GM23248 (cell line): ENCODE measurements around the gene SUN1. TPM values are rescaled to one million over a fixed set of nuclear protein-coding genes. Genes with fewer than 3 reads are reported as not detected.
"Not testable (repeated sequence)": the region's sequence is repeated elsewhere in the genome, so short reads cannot be mapped to it uniquely, and the experiment has no call there.

Experiments
- DNase-seq: peaks from one replicate; pipeline ENCODE4 v3.0.0-alpha.2; 2015
- H2AFZ ChIP-seq: fragments of 200-600 bp; sonication (generic); 2 replicates; pipeline ENCODE4 v1.6.1; 2016; ENCODE audit warnings: antibody characterized with exemption
- H3F3A ChIP-seq: fragments of 200-600 bp; sonication (generic); 2 replicates; pipeline ENCODE4 v1.6.1; 2016; ENCODE audit warnings: mild to moderate bottlenecking, antibody characterized with exemption, mixed run types; ENCODE audit not compliant: insufficient read depth
- H3K27ac ChIP-seq: fragments of 200-600 bp; sonication (generic); 2 replicates; pipeline ENCODE4 v1.5.1; 2016; ENCODE audit warnings: mild to moderate bottlenecking
- H3K27me3 ChIP-seq: fragments of 200-600 bp; sonication (generic); replicated peaks from 2 replicates; pipeline ENCODE4 v1.6.1; 2016; ENCODE audit warnings: mild to moderate bottlenecking; ENCODE audit not compliant: insufficient read depth
- H3K36me3 ChIP-seq: fragments of 200-600 bp; sonication (generic); 2 replicates; pipeline ENCODE4 v1.6.1; 2016; ENCODE audit warnings: low read depth, mild to moderate bottlenecking
- H3K4me1 ChIP-seq: fragments of 200-600 bp; sonication (generic); 2 replicates; pipeline ENCODE4 v1.6.1; 2016; ENCODE audit warnings: mild to moderate bottlenecking; ENCODE audit not compliant: insufficient read depth
- H3K4me2 ChIP-seq: fragments of 200-600 bp; sonication (generic); one replicate; pipeline ENCODE4 v1.6.1; 2016; ENCODE audit warnings: mild to moderate bottlenecking; ENCODE audit not compliant: unreplicated experiment
- H3K4me3 ChIP-seq: fragments of 200-600 bp; sonication (generic); 2 replicates; pipeline ENCODE4 v1.5.1; 2016; ENCODE audit warnings: mild to moderate bottlenecking
- H3K79me2 ChIP-seq: fragments of 200-600 bp; sonication (generic); 2 replicates; pipeline ENCODE4 v1.6.1; 2016; ENCODE audit warnings: mild to moderate bottlenecking; ENCODE audit not compliant: insufficient read depth
- H3K9ac ChIP-seq: fragments of 200-600 bp; sonication (generic); 2 replicates; pipeline ENCODE4 v1.6.1; 2016; ENCODE audit warnings: mild to moderate bottlenecking
- H3K9me2 ChIP-seq: fragments of 200-600 bp; sonication (generic); 2 replicates; pipeline ENCODE4 v1.6.1; 2016; ENCODE audit warnings: mixed run types, mild to moderate bottlenecking, moderate library complexity; ENCODE audit not compliant: insufficient read depth
- H3K9me3 ChIP-seq: fragments of 200-600 bp; sonication (generic); one replicate; pipeline ENCODE4 v1.6.1; 2017; ENCODE audit warnings: low read depth
- H4K20me1 ChIP-seq: fragments of 200-600 bp; sonication (generic); 2 replicates; pipeline ENCODE4 v1.6.0; 2016; ENCODE audit not compliant: insufficient read depth
- EZH2 ChIP-seq: fragments of 200-600 bp; sonication (generic); IDR thresholded peaks from 2 replicates; pipeline ENCODE4 v1.6.1; 2018; ENCODE audit warnings: antibody characterized with exemption, mild to moderate bottlenecking; ENCODE audit not compliant: insufficient read depth, poor library complexity, severe bottlenecking
- EZH2phosphoT487 ChIP-seq: fragments of 200-600 bp; sonication (generic); IDR thresholded peaks from 2 replicates; pipeline ENCODE4 v1.6.1; 2018; ENCODE audit warnings: antibody characterized with exemption, moderate library complexity, mild to moderate bottlenecking, low read depth; ENCODE audit not compliant: insufficient read depth
- WGBS, 2 experiments: methylation state at CpG; one replicate each; pipeline ENCODE4 v1.1.6; 2015 to 2017; ENCODE audit warnings: low lambda C conversion rate in 2 of 2, low coverage in 1 of 2; ENCODE audit errors: missing lambda C conversion rate in 2 of 2; 5-methylcytosine and 5-hydroxymethylcytosine counted together
- in situ Hi-C: fragments of 300-500 bp; cut with MboI; formaldehyde crosslinking; loops from 2 replicates; pipeline ENCODE4 v1.15.0; 2020
- polyA plus RNA-seq: library from polyadenylated mRNA; unstranded; fragments of >200 nt; fragmentation: Nextera tagmentation; extraction: Ambion mirVana; gene quantifications from 2 replicates; pipeline ENCODE4 v1.2.1, GENCODE V29; 2016
- total RNA-seq: library from RNA; depleted of rRNA; stranded (reverse); fragments of >200 nt; shearing (Covaris generic); gene quantifications from 2 replicates; pipeline ENCODE4 v1.2.3, GENCODE V29; 2014

Gene SUN1
- total and polyA plus RNA-seq, 2 experiments from 2014 or later: 74.0 to 104 TPM

DNA sequence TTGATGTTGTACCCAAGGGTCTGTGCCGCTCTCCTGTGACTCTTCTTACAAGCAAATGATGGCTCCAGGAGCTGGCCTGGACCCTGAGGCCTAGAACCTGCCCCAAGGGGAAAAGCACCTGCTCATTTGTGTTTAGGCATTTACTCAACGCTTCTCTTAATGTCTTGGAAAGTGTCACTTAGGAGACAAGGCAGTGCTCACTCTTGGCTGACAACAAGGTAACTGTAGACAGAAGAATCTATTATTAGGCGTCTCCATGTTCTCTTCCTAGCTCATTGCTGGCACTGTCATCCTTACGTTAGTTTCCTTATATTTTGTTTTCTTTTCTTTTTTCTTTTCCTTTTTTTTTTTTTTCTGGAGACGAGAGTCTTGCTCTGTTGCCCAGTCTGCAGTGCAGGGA is 38.1 kb upstream of the SUN1 start:
- H3K27ac ChIP-seq: no peak overlapping the region
- H3F3A ChIP-seq: no peaks in the 10 kb centered on the region
- H3K79me2 ChIP-seq: no peaks in the 10 kb centered on the region
- H4K20me1 ChIP-seq: no peaks in the 10 kb centered on the region
- no peaks in the 10 kb centered on the region for H3K36me3 ChIP-seq
- no peak for TF ChIP-seq EZH2phosphoT487
- TF ChIP-seq EZH2: no peak
- H3K4me2 ChIP-seq: no peak overlapping the region
- H3K9me3 ChIP-seq: no peaks in the 10 kb centered on the region
- H3K9me2 ChIP-seq: no peaks in the 10 kb centered on the region
- H3K27me3 ChIP-seq: no peaks in the 10 kb centered on the region
- no peak overlapping the region for H3K9ac ChIP-seq
- 95% methylated on average over 5 of the region's 5 CpGs for WGBS, 2 experiments
- in situ Hi-C loops: no loop called here
- no peak overlapping the region for H3K4me3 ChIP-seq
- H2AFZ ChIP-seq: no peak overlapping the region
- H3K4me1 ChIP-seq: no peaks in the 10 kb centered on the region
- DNase-seq: no peak

DNA sequence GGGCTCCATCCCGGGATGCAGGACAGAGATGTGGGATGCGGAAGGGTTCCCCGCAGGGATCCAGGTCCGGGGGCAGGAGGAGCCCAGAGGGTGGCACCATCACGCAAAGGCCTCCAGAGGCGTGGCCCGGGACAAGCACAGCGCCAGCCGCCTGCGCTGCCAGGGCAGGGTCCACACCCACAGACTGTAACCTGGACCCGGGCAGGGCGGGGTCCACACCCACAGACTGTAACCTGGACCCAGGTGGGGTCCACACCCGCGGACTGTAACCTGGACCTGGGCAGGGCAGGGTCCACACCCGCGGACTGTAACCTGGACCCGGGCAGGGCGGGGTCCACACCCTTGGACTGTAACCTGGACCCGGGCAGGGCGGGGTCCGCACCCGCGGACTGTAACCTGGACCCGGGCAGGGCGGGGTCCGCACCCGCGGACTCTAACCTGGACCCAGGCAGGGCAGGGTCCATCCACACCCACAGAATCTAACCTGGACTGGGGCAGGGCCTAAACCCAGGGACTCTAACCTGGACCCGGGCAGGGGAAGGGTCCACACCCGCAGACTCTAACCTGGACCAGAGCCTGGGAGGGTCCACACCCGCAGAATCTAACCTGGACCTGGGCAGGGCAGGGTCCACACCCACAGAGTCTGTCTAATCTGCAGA is 37.5 kb upstream of the SUN1 start:
- in situ Hi-C loops: no loop called here
- no peak overlapping the region for H3K9ac ChIP-seq
- H4K20me1 ChIP-seq: no peaks in the 10 kb centered on the region
- H2AFZ ChIP-seq: no peak overlapping the region
- no peaks in the 10 kb centered on the region for H3K9me2 ChIP-seq
- no peak overlapping the region for H3K4me3 ChIP-seq
- TF ChIP-seq EZH2phosphoT487 (no peak), EZH2 (no peak)
- 96 to 98% methylated on average over 12 to 28 of the region's 31 CpGs for WGBS, 2 experiments
- no peaks in the 10 kb centered on the region for H3K4me1 ChIP-seq
- no peaks in the 10 kb centered on the region for H3K36me3 ChIP-seq
- H3K27me3 ChIP-seq: no peaks in the 10 kb centered on the region
- no peaks in the 10 kb centered on the region for H3K9me3 ChIP-seq
- no peaks in the 10 kb centered on the region for H3K79me2 ChIP-seq
- no peak overlapping the region for H3K27ac ChIP-seq
- no peak for DNase-seq
- H3K4me2 ChIP-seq: no peak overlapping the region
- no peaks in the 10 kb centered on the region for H3F3A ChIP-seq

DNA sequence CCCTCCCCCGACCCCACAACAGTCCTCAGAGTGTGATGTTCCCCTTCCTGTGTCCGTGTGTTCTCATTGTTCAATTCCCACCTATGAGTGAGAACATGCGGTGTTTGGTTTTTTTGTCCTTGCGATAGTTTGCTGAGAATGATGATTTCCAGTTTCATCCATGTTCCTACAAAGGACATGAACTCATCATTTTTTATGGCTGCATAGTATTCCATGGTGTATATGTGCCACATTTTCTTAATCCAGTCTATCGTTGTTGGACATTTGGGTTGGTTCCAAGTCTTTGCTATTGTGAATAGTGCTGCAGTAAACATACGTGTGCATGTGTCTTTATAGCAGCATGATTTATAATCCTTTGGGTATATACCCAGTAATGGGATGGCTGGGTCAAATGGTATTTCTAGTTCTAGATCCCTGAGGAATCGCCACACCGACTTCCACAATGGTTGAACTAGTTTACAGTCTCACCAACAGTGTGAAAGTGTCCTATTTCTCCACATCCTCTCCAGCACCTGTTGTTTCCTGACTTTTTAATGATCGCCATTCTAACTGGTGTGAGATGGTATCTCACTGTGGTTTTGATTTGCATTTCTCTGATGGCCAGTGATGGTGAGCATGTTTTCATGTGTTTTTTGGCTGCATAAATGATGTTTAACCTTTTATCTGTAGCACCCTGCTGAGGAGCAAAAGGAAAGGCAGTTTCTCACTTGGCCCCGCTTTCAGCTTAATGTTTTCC is 35.7 kb upstream of the SUN1 start:
- not testable (repeated sequence) for DNase-seq, H3F3A ChIP-seq
- 67 to 80% methylated on average over 4 to 8 of the region's 10 CpGs for WGBS, 2 experiments

DNA sequence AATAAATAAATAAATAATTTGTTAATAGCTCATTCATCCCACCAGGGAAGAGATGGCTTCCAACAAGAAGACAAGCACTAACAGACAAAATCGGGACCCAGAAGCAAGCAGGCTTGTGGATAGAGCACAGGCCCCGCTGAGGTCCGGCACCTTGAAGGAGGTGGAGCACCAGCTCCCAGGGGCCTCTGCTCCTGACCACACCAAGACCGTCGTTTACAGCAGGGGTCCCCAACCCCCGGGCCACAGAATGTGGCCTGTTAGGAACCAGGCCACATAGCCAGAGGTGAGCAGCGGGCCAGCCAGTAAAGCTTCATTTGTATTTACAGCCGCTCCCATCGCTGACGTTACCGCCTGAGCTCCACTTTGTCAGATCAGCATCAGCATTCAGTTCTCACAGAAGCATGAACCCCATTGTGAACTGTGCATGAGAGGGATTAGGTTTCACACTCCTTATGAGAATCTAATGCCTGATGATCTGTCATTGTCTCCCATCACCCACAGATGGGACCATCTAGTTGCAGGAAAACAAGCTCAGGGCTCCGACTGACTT is 33.3 kb upstream of the SUN1 start:
- H3K27me3 ChIP-seq: no peaks in the 10 kb centered on the region
- no peak overlapping the region for H3K4me2 ChIP-seq
- no peaks in the 10 kb centered on the region for H3F3A ChIP-seq
- in situ Hi-C loops: no loop called here
- TF ChIP-seq EZH2phosphoT487: no peak
- no peak for TF ChIP-seq EZH2
- H3K9me3 ChIP-seq: no peaks in the 10 kb centered on the region
- WGBS, 2 experiments: 96 to 98% methylated on average over 12 of the region's 12 CpGs
- no peaks in the 10 kb centered on the region for H3K4me1 ChIP-seq
- no peak overlapping the region for H3K4me3 ChIP-seq
- DNase-seq: no peak
- H3K79me2 ChIP-seq: no peaks in the 10 kb centered on the region
- H2AFZ ChIP-seq: no peak overlapping the region
- no peaks in the 10 kb centered on the region for H3K9me2 ChIP-seq
- no peak overlapping the region for H3K27ac ChIP-seq
- H4K20me1 ChIP-seq: no peaks in the 10 kb centered on the region
- no peaks in the 10 kb centered on the region for H3K36me3 ChIP-seq
- no peak overlapping the region for H3K9ac ChIP-seq

More for the DNA sequence above, 35.7 kb upstream of the SUN1 start:
- H2AFZ ChIP-seq, H3K4me1 ChIP-seq, H3K4me2 ChIP-seq, H4K20me1 ChIP-seq, H3K9me3 ChIP-seq, H3K27me3 ChIP-seq, H3K9me2 ChIP-seq, in situ Hi-C loops, H3K27ac ChIP-seq, H3K9ac ChIP-seq, H3K4me3 ChIP-seq, H3K79me2 ChIP-seq, H3K36me3 ChIP-seq: not testable (repeated sequence)
